GM23338 (cell line): ENCODE measurements around the gene OR5K2. TPM values are rescaled to one million over a fixed set of nuclear protein-coding genes. Genes with fewer than 3 reads are reported as not detected.

ENCODE experiments used
- ATAC-seq: fragments of 200-7000 bp; cut with Tn5 transposase; 3 replicates; pipeline ENCODE4 v1.9.1; 2020
- DNase-seq: peaks from one replicate; pipeline ENCODE4 v3.0.0-alpha.2; 2015; ENCODE audit warnings: low spot score
- H2AFZ ChIP-seq: fragments of 200-600 bp; sonication (generic); 2 replicates; pipeline ENCODE4 v1.8.0; 2016; ENCODE audit warnings: antibody characterized with exemption, mild to moderate bottlenecking, moderate library complexity
- H3F3A ChIP-seq: fragments of 200-600 bp; sonication (generic); replicated peaks from 2 replicates; pipeline ENCODE4 v1.8.0; 2017; ENCODE audit warnings: antibody characterized with exemption, mixed run types, low read depth
- H3K27ac ChIP-seq: fragments of 200-600 bp; sonication (generic); 2 replicates; pipeline ENCODE4 v1.6.1; 2016; ENCODE audit warnings: low read depth
- H3K27me3 ChIP-seq: fragments of 200-600 bp; sonication (generic); 2 replicates; pipeline ENCODE4 v1.8.0; 2016; ENCODE audit warnings: mild to moderate bottlenecking, mixed run types, moderate library complexity; ENCODE audit not compliant: insufficient read depth
- H3K36me3 ChIP-seq: fragments of 200-600 bp; sonication (generic); 2 replicates; pipeline ENCODE4 v1.8.0; 2016; ENCODE audit warnings: mild to moderate bottlenecking; ENCODE audit not compliant: insufficient read depth
- H3K4me1 ChIP-seq: fragments of 200-600 bp; sonication (generic); 2 replicates; pipeline ENCODE4 v1.8.0; 2016; ENCODE audit warnings: mild to moderate bottlenecking, moderate library complexity; ENCODE audit not compliant: insufficient read depth
- H3K4me2 ChIP-seq: fragments of 200-600 bp; sonication (generic); 2 replicates; pipeline ENCODE4 v1.7.1; 2017; ENCODE audit warnings: mixed run types
- H3K4me3 ChIP-seq: fragments of 200-600 bp; sonication (generic); 2 replicates; pipeline ENCODE4 v1.6.1; 2016; ENCODE audit warnings: mixed run types
- H3K79me2 ChIP-seq: fragments of 200-600 bp; sonication (generic); replicated peaks from 2 replicates; pipeline ENCODE4 v1.8.0; 2017; ENCODE audit warnings: mild to moderate bottlenecking; ENCODE audit not compliant: insufficient read depth
- H3K9me2 ChIP-seq: fragments of 200-600 bp; sonication (generic); 2 replicates; pipeline ENCODE4 v1.8.0; 2017; ENCODE audit not compliant: insufficient read depth
- H4K20me1 ChIP-seq: fragments of 200-600 bp; sonication (generic); replicated peaks from 2 replicates; pipeline ENCODE4 v1.8.0; 2017; ENCODE audit warnings: mild to moderate bottlenecking; ENCODE audit not compliant: insufficient read depth
- H3K27ac Mint-ChIP-seq: 2 replicates; pipeline ENCODE4 v1.8.0; 2020; ENCODE audit warnings: inconsistent platforms, mild to moderate bottlenecking, moderate library complexity, mixed read lengths
- H3K27me3 Mint-ChIP-seq: 3 replicates; pipeline ENCODE4 v1.8.0; 2022; ENCODE audit warnings: low read depth, mild to moderate bottlenecking, moderate library complexity, mixed read lengths, inconsistent platforms; ENCODE audit not compliant: insufficient read depth, poor library complexity
- H3K36me3 Mint-ChIP-seq: 3 replicates; pipeline ENCODE4 v1.8.0; 2021; ENCODE audit warnings: low read depth, mild to moderate bottlenecking, inconsistent platforms, moderate library complexity, mixed read lengths
- H3K4me1 Mint-ChIP-seq: 3 replicates; pipeline ENCODE4 v1.8.0; 2020; ENCODE audit warnings: mild to moderate bottlenecking, inconsistent platforms, mixed read lengths
- H3K4me3 Mint-ChIP-seq: 3 replicates; pipeline ENCODE4 v1.8.0; 2021; ENCODE audit warnings: moderate library complexity, mild to moderate bottlenecking, inconsistent platforms, mixed read lengths
- H3K9me3 Mint-ChIP-seq: 3 replicates; pipeline ENCODE4 v1.8.0; 2020; ENCODE audit warnings: moderate library complexity, mild to moderate bottlenecking, inconsistent platforms, mixed read lengths
- CREB1 ChIP-seq: fragments of 250-450 bp; sonication (Bioruptor Pico); IDR thresholded peaks from 2 replicates; pipeline ENCODE4 v1.5.0; 2020; ENCODE audit warnings: low read depth, mild to moderate bottlenecking, moderate library complexity
- EZH2 ChIP-seq: fragments of 200-600 bp; sonication (generic); IDR thresholded peaks from one replicate; pipeline ENCODE4 v1.8.0; 2017; ENCODE audit warnings: antibody characterized with exemption, mild to moderate bottlenecking, low read depth; ENCODE audit not compliant: unreplicated experiment
- EZH2phosphoT487 ChIP-seq: fragments of 200-600 bp; sonication (generic); IDR thresholded peaks from one replicate; pipeline ENCODE4 v1.8.1; 2018; ENCODE audit warnings: antibody characterized with exemption; ENCODE audit not compliant: unreplicated experiment
- JUNB ChIP-seq: IDR thresholded peaks from one replicate; pipeline ENCODE4 v1.6.1; 2016; ENCODE audit warnings: antibody characterized with exemption; ENCODE audit not compliant: unreplicated experiment
- NANOG ChIP-seq: IDR thresholded peaks from 2 replicates; pipeline ENCODE4 v1.6.1; 2016; ENCODE audit warnings: antibody characterized with exemption, borderline replicate concordance
- POLR2AphosphoS5 ChIP-seq: IDR thresholded peaks from 2 replicates; pipeline ENCODE4 v1.6.1; 2016; ENCODE audit warnings: antibody characterized with exemption, low read depth
- REST ChIP-seq: IDR thresholded peaks from one replicate; pipeline ENCODE4 v1.6.1; 2018; ENCODE audit warnings: antibody characterized with exemption; ENCODE audit not compliant: unreplicated experiment
- STAT1 ChIP-seq: IDR thresholded peaks from one replicate; pipeline ENCODE4 v1.6.1; 2016; ENCODE audit warnings: antibody characterized with exemption; ENCODE audit not compliant: unreplicated experiment
- ZNF114 ChIP-seq: fragments of 250-450 bp; sonication (Bioruptor Pico); IDR thresholded peaks from 2 replicates; pipeline ENCODE4 v1.5.0; 2020; ENCODE audit warnings: mild to moderate bottlenecking, moderate library complexity
- ZNF331 ChIP-seq: fragments of 250-450 bp; sonication (Bioruptor Pico); IDR thresholded peaks from 2 replicates; pipeline ENCODE4 v1.5.0; 2020; ENCODE audit warnings: low read depth, mild to moderate bottlenecking, moderate library complexity
- polyA plus RNA-seq: library from polyadenylated mRNA; unstranded; fragments of >200 nt; fragmentation: Nextera tagmentation; extraction: Ambion mirVana; gene quantifications from 2 replicates; pipeline ENCODE4 v1.2.1, GENCODE V29; 2016
- total RNA-seq: library from RNA; depleted of rRNA; stranded (reverse); fragments of >200 nt; shearing (Covaris generic); gene quantifications from 2 replicates; pipeline ENCODE4 v1.2.3, GENCODE V29; 2014
- TF ChIP-seq, protein P1 (sequence below): fragments of 250-450 bp; sonication (Bioruptor Pico); IDR thresholded peaks from 2 replicates; pipeline ENCODE4 v1.5.0; 2020; ENCODE audit warnings: mild to moderate bottlenecking, moderate library complexity
- TF ChIP-seq, protein P2 (sequence below), 2 experiments: fragments of 200-600 bp in 1 of 2; sonication (generic) in 1 of 2; conservative IDR thresholded peaks; 2 replicates each; pipeline versions ENCODE4 v1.5.1 to v1.6.1; 2016 to 2017; ENCODE audit warnings: antibody characterized with exemption in 2 of 2, low read depth in 2 of 2, mild to moderate bottlenecking in 2 of 2, moderate library complexity in 1 of 2
- TF ChIP-seq, protein P3 (sequence below): IDR thresholded peaks from 2 replicates; pipeline ENCODE4 v1.6.1; 2016; ENCODE audit warnings: antibody characterized with exemption

The OR5K2 gene
- total and polyA plus RNA-seq, 2 experiments from 2014 or later = not detected

- no peak for DNase-seq
- Mint-ChIP-seq H3K4me1 (peaks cover 3% of the 10 kb centered on the region; the same call in 2 of the 3 replicates), H3K27ac (no peak overlapping the region)
These were observed 34.8 kb downstream of the OR5K2 start for GRCh38 chr3:98532275-98532637.

More at GRCh38 chr3:98532275-98532637, 34.8 kb downstream of the OR5K2 start:
- TF ChIP-seq REST (no peak), JUNB (no peak), EZH2 (no peak), STAT1 (no peak), NANOG (no peak), EZH2phosphoT487 (no peak), POLR2AphosphoS5 (no peak), ZNF331 (CRISPR knock-in tag) (no peak), CREB1 (CRISPR knock-in tag) (no peak), ZNF114 (CRISPR knock-in tag) (no peak)
- TF ChIP-seq, protein P1, sequence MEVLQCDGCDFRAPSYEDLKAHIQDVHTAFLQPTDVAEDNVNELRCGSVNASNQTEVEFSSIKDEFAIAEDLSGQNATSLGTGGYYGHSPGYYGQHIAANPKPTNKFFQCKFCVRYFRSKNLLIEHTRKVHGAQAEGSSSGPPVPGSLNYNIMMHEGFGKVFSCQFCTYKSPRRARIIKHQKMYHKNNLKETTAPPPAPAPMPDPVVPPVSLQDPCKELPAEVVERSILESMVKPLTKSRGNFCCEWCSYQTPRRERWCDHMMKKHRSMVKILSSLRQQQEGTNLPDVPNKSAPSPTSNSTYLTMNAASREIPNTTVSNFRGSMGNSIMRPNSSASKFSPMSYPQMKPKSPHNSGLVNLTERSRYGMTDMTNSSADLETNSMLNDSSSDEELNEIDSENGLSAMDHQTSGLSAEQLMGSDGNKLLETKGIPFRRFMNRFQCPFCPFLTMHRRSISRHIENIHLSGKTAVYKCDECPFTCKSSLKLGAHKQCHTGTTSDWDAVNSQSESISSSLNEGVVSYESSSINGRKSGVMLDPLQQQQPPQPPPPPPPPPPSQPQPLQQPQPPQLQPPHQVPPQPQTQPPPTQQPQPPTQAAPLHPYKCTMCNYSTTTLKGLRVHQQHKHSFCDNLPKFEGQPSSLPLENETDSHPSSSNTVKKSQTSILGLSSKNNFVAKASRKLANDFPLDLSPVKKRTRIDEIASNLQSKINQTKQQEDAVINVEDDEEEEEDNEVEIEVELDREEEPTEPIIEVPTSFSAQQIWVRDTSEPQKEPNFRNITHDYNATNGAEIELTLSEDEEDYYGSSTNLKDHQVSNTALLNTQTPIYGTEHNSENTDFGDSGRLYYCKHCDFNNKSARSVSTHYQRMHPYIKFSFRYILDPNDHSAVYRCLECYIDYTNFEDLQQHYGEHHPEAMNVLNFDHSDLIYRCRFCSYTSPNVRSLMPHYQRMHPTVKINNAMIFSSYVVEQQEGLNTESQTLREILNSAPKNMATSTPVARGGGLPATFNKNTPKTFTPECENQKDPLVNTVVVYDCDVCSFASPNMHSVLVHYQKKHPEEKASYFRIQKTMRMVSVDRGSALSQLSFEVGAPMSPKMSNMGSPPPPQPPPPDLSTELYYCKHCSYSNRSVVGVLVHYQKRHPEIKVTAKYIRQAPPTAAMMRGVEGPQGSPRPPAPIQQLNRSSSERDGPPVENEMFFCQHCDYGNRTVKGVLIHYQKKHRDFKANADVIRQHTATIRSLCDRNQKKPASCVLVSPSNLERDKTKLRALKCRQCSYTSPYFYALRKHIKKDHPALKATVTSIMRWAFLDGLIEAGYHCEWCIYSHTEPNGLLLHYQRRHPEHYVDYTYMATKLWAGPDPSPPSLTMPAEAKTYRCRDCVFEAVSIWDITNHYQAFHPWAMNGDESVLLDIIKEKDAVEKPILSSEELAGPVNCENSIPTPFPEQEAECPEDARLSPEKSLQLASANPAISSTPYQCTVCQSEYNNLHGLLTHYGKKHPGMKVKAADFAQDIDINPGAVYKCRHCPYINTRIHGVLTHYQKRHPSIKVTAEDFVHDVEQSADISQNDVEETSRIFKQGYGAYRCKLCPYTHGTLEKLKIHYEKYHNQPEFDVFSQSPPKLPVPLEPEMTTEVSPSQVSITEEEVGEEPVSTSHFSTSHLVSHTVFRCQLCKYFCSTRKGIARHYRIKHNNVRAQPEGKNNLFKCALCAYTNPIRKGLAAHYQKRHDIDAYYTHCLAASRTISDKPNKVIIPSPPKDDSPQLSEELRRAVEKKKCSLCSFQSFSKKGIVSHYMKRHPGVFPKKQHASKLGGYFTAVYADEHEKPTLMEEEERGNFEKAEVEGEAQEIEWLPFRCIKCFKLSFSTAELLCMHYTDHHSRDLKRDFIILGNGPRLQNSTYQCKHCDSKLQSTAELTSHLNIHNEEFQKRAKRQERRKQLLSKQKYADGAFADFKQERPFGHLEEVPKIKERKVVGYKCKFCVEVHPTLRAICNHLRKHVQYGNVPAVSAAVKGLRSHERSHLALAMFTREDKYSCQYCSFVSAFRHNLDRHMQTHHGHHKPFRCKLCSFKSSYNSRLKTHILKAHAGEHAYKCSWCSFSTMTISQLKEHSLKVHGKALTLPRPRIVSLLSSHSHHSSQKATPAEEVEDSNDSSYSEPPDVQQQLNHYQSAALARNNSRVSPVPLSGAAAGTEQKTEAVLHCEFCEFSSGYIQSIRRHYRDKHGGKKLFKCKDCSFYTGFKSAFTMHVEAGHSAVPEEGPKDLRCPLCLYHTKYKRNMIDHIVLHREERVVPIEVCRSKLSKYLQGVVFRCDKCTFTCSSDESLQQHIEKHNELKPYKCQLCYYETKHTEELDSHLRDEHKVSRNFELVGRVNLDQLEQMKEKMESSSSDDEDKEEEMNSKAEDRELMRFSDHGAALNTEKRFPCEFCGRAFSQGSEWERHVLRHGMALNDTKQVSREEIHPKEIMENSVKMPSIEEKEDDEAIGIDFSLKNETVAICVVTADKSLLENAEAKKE (CRISPR knock-in tag) = no peak
- TF ChIP-seq, protein P2, sequence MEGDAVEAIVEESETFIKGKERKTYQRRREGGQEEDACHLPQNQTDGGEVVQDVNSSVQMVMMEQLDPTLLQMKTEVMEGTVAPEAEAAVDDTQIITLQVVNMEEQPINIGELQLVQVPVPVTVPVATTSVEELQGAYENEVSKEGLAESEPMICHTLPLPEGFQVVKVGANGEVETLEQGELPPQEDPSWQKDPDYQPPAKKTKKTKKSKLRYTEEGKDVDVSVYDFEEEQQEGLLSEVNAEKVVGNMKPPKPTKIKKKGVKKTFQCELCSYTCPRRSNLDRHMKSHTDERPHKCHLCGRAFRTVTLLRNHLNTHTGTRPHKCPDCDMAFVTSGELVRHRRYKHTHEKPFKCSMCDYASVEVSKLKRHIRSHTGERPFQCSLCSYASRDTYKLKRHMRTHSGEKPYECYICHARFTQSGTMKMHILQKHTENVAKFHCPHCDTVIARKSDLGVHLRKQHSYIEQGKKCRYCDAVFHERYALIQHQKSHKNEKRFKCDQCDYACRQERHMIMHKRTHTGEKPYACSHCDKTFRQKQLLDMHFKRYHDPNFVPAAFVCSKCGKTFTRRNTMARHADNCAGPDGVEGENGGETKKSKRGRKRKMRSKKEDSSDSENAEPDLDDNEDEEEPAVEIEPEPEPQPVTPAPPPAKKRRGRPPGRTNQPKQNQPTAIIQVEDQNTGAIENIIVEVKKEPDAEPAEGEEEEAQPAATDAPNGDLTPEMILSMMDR (conservative IDR thresholded peaks at IDR 0.05; ENCODE audit: low read depth in 2 of 2) = no peak
- TF ChIP-seq, protein P3, sequence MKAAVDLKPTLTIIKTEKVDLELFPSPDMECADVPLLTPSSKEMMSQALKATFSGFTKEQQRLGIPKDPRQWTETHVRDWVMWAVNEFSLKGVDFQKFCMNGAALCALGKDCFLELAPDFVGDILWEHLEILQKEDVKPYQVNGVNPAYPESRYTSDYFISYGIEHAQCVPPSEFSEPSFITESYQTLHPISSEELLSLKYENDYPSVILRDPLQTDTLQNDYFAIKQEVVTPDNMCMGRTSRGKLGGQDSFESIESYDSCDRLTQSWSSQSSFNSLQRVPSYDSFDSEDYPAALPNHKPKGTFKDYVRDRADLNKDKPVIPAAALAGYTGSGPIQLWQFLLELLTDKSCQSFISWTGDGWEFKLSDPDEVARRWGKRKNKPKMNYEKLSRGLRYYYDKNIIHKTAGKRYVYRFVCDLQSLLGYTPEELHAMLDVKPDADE = no peak
- no peak overlapping the region for H3K4me3 ChIP-seq
- no peak overlapping the region for H3K4me2 ChIP-seq
- H3K36me3 ChIP-seq = no peaks in the 10 kb centered on the region
- no peak overlapping the region for H3K4me3 Mint-ChIP-seq
- H3K79me2 ChIP-seq = no peaks in the 10 kb centered on the region
- H3K9me2 ChIP-seq = no peaks in the 10 kb centered on the region
- H2AFZ ChIP-seq = peak overlapping the region; percentile 52; the same call in 1 of the 2 replicates
- peaks cover 2% of the 10 kb centered on the region for H3K27me3 Mint-ChIP-seq
- no peaks in the 10 kb centered on the region for H4K20me1 ChIP-seq
- H3K4me1 ChIP-seq = no peaks in the 10 kb centered on the region
- no peak for ATAC-seq
- H3K27ac ChIP-seq = no peak overlapping the region
- H3K36me3 Mint-ChIP-seq = no peaks in the 10 kb centered on the region
- no peaks in the 10 kb centered on the region for H3K27me3 ChIP-seq
- no peaks in the 10 kb centered on the region for H3K9me3 Mint-ChIP-seq
- no peaks in the 10 kb centered on the region for H3F3A ChIP-seq
